ENCODE results near the gene PRRT1B.

The PRRT1B gene

DNA sequence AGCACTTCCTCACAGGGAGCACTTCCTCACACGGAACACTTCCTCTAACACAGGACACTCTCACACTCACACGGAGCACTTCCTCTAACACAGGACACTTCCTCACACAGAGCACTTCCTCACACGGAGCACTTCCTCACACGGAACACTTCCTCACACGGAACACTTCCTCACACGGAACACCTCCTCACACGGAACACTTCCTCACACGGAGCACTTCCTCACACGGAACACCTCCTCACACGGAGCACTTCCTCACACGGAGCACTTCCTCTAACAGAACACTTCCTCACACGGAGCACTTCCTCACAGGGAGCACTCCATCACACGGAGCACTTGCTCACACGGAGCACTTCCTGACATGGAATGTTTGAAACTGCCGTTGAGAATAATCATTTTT lies 29.2 kb upstream of the PRRT1B start:
- Histone ChIP-seq H3K9me3 (ENCODE audit: control insufficient read depth, low read length) (no peaks in the 10 kb centered on the region), H3K4me3 (ENCODE audit: low read depth, low read length) (no peak overlapping the region), H2AFZ (no peak overlapping the region), H3K4me2 (ENCODE audit: low read length) (no peak overlapping the region), H3K27ac (no peak overlapping the region), H3K27me3 (ENCODE audit: control insufficient read depth, insufficient read depth, low read length) (no peaks in the 10 kb centered on the region), H3K36me3 (ENCODE audit: control insufficient read depth, insufficient read depth, low read length) (no peaks in the 10 kb centered on the region), H3K4me1 (no peaks in the 10 kb centered on the region), H3K9ac (no peak overlapping the region), H3K79me2 (no peaks in the 10 kb centered on the region)
- TF ChIP-seq, protein P1, sequence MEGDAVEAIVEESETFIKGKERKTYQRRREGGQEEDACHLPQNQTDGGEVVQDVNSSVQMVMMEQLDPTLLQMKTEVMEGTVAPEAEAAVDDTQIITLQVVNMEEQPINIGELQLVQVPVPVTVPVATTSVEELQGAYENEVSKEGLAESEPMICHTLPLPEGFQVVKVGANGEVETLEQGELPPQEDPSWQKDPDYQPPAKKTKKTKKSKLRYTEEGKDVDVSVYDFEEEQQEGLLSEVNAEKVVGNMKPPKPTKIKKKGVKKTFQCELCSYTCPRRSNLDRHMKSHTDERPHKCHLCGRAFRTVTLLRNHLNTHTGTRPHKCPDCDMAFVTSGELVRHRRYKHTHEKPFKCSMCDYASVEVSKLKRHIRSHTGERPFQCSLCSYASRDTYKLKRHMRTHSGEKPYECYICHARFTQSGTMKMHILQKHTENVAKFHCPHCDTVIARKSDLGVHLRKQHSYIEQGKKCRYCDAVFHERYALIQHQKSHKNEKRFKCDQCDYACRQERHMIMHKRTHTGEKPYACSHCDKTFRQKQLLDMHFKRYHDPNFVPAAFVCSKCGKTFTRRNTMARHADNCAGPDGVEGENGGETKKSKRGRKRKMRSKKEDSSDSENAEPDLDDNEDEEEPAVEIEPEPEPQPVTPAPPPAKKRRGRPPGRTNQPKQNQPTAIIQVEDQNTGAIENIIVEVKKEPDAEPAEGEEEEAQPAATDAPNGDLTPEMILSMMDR (IDR thresholded peaks at IDR 0.05) = no peak

DNA sequence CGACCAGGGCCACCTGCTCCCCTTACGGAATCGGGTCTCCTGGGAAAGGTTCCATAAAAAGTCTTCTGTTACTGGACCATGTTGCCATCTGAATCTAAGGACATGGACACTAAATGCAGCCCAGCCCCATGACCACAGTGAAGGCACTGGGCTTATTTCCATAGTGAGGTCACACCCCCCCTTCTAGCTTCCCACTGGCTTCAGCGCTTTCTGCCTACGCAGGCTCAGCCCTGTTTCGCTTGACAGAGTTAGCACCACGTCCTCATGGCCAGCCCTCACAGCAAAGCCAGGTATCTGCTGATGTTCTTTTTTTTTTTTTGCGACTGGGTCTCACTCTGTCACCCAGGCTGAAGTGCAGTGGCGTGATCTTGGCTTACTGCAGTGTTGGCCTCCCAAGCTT lies 28.4 kb upstream of the PRRT1B start:
- no peaks in the 10 kb centered on the region for H3K9me3 ChIP-seq (ENCODE audit: control insufficient read depth, low read length)
- no peaks in the 10 kb centered on the region for H3K79me2 ChIP-seq
- H3K4me3 ChIP-seq (ENCODE audit: low read depth, low read length) = no peak overlapping the region
- H3K36me3 ChIP-seq (ENCODE audit: control insufficient read depth, insufficient read depth, low read length) = no peaks in the 10 kb centered on the region
- no peak overlapping the region for H3K27ac ChIP-seq
- H3K9ac ChIP-seq = no peak overlapping the region
- no peaks in the 10 kb centered on the region for H3K4me1 ChIP-seq
- H2AFZ ChIP-seq = no peak overlapping the region
- TF ChIP-seq, protein P1 (IDR thresholded peaks at IDR 0.05) = no peak
- no peak overlapping the region for H3K4me2 ChIP-seq (ENCODE audit: low read length)
- no peaks in the 10 kb centered on the region for H3K27me3 ChIP-seq (ENCODE audit: control insufficient read depth, insufficient read depth, low read length)

DNA sequence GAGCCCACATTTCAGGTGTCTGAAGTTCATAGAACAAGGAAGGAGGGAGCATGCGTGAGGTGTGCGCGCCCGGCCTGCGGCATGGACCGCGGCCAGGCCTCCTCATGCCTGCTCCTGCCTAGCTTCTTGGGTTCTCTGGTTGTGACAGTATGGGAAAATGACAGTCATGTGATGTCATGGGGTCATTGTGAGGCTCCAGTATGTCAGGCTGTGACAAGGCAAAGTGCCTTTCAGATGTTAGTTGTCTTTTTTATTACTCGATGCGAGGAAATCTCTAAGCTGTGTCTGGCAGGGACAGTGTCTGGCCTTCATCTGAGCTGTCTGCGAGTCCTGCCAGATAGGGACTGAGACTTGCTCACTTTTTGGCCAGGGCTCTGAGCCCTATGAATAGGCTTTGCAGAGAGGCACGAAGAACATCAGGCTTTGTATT lies 27.5 kb upstream of the PRRT1B start:
- H3K27me3 ChIP-seq (ENCODE audit: control insufficient read depth, insufficient read depth, low read length) = no peaks in the 10 kb centered on the region
- TF ChIP-seq, protein P1 (IDR thresholded peaks at IDR 0.05) = no peak
- no peak overlapping the region for H3K27ac ChIP-seq
- no peak overlapping the region for H3K9ac ChIP-seq
- H3K36me3 ChIP-seq (ENCODE audit: control insufficient read depth, insufficient read depth, low read length) = no peaks in the 10 kb centered on the region
- no peak overlapping the region for H3K4me3 ChIP-seq (ENCODE audit: low read depth, low read length)
- H3K79me2 ChIP-seq = no peaks in the 10 kb centered on the region
- no peak overlapping the region for H3K4me2 ChIP-seq (ENCODE audit: low read length)
- H3K4me1 ChIP-seq = no peaks in the 10 kb centered on the region
- no peaks in the 10 kb centered on the region for H3K9me3 ChIP-seq (ENCODE audit: control insufficient read depth, low read length)
- H2AFZ ChIP-seq = no peak overlapping the region

DNA sequence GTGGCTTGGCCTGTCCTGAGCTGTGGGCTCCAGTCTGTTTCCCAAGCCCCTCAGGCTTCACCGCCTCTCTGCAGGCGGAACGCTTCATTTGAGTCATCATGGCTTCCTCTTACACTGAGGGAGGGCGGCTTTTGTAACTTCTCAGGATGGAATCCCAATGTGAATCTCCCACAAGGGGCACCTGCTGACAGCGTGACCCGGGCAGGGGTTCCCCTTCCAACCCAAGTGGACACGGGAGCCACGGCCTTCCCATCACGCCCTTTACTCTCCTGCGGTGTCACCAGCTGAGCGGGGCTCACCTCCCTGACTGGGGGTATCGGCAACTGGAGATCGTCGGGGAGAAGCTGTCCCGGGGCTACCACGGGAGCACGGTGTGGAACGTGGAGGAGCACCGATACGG lies 26.8 kb upstream of the PRRT1B start:
- Histone ChIP-seq H3K9me3 (ENCODE audit: control insufficient read depth, low read length) (no peaks in the 10 kb centered on the region), H3K4me2 (ENCODE audit: low read length) (no peak overlapping the region), H3K27me3 (ENCODE audit: control insufficient read depth, insufficient read depth, low read length) (no peaks in the 10 kb centered on the region), H2AFZ (no peak overlapping the region), H3K79me2 (no peaks in the 10 kb centered on the region), H3K36me3 (ENCODE audit: control insufficient read depth, insufficient read depth, low read length) (no peaks in the 10 kb centered on the region), H3K4me3 (ENCODE audit: low read depth, low read length) (no peak overlapping the region), H3K9ac (no peak overlapping the region), H3K4me1 (no peaks in the 10 kb centered on the region), H3K27ac (no peak overlapping the region)
- TF ChIP-seq, protein P1 (IDR thresholded peaks at IDR 0.05) = no peak

DNA sequence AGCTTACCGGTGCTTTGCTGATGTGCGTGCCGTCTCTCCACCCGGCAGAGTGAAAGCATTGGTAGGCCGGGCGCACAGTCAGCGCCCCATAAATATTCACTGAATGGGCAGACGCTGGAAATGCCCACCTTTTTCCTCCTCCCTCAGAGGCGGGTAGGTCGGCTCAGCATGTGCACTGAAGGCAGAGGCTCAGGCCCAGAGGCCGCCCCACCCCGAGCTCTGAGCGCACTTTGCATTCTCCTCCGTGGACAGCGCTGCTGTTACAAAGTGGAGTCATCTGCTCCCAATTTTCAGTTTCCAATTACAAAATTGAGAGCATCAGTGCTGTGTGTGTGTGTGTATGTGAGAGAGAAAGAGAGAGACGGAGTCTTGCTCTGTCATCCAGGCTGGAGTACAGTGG lies 24.8 kb upstream of the PRRT1B start:
- no peaks in the 10 kb centered on the region for H3K27me3 ChIP-seq (ENCODE audit: control insufficient read depth, insufficient read depth, low read length)
- TF ChIP-seq, protein P1 (IDR thresholded peaks at IDR 0.05) = no peak
- no peaks in the 10 kb centered on the region for H3K79me2 ChIP-seq
- no peak overlapping the region for H3K4me2 ChIP-seq (ENCODE audit: low read length)
- H2AFZ ChIP-seq = no peak overlapping the region
- no peak overlapping the region for H3K27ac ChIP-seq
- no peaks in the 10 kb centered on the region for H3K4me1 ChIP-seq
- no peak overlapping the region for H3K4me3 ChIP-seq (ENCODE audit: low read depth, low read length)
- H3K36me3 ChIP-seq (ENCODE audit: control insufficient read depth, insufficient read depth, low read length) = no peaks in the 10 kb centered on the region
- H3K9ac ChIP-seq = no peak overlapping the region
- H3K9me3 ChIP-seq (ENCODE audit: control insufficient read depth, low read length) = no peaks in the 10 kb centered on the region

All from parathyroid adenoma (tissue), 2 donors.